Fibroblast of peridontal ligament (primary cell): ENCODE measurements around the gene HDAC2.
"Not testable (repeated sequence)": the region's sequence is repeated elsewhere in the genome, so short reads cannot be mapped to it uniquely, and the experiment has no call there.

ENCODE experiments used
- DNase-seq: peaks from one replicate; pipeline ENCODE4 v3.0.0-alpha.2; 2010; ENCODE audit errors: extremely low read depth

The HDAC2 gene

DNA sequence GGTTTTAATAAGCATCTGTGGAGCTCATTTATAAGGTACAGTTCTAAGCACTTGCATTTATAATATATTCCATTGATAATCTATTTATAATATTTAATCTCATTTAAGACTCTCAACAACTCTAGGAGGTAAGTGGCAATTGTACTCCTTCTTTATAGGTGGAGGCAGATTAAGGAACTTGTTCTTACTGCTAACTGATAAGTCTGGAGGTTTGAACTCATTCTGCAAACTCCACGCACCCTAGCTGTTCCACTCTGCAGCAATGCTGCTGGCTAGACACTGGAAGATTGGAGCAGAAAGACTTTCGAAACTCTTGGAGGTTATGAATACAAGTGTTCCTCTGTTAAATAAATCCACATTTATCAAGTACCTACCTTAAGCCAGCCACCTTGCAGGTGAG lies 793 bp upstream of the HDAC2 start:
- peak; percentile 27 for DNase-seq

DNA sequence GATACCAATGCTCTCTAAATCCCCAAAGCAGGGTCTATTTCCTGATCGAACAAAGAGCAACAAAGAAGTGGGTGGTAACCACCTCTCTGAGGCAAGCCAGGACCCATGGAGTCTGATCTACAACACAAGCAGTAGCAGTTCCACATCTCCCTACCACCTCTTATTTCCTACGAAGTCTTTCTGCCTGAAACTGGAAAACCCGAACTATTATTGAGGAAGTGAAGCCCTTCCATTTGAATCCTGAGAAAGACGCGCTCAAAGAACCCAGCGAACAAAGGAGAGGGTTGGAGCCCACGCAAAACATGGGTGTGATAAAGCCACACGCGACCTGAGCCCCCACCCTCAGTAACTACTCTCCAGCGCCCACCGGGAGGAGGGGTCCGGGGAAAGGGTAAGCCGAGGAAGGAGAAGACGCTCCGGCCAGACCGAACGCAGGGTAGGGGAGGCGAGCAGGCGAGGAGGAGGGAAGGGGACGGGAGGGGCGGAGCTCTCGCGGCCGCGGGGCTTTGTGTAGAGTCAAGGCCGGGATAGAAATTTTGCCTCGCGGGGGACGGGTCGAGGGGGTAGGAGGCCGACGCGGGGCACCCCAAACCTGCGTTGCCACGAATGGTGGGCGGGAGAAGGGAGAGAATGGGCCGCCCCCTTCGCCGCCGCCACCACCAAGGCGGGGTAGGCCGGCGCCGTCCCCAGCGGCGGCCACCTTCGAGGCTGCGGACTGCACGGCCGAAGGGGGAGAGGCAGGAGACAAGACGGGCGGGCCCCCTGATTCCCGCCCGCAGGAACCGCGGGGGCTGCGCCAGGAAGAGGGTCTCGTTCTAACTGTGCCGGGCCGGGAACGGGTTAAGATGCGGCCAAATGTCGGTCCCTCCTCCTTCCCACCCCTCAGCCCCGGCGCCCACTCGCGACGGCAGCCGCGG lies 802 bp downstream of the HDAC2 start:
- peak; percentile 41 for DNase-seq

DNA sequence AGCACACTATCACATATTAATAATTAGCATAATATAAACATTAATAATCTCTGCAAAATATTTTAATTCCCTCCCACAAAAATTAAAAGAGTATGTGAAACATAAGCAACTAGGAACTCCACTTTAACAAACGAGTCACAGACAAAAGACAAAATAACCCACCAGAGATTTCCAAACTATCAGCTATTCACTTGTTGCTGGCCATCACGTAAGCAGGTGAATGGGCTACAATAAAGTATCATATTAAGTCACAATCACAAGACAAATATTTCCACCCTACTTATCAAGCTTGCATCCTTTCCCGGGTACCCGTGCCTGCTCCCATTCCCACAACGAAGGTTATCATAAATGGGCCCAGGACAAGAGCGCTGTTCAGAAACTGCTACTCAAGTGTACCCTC lies 2.5 kb downstream of the HDAC2 start:
- DNase-seq: no peak

DNA sequence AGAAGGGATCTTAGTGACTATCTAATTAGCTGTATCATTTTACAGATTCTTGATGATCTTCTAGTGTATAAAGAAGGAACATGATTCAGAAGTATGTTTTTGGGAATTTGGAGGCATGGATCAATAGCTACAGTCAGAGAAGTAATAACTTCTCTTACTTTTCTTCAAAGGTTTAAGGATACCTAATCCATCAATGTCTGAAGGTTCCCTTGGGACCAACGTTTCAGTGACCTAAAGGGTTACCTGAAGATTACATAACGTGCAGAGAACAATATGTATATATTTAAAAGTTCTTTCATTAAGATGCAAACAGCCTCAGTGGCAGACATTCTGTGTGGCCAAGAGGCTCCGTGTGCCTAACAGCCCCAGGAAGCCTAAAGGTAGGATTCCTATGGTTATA lies 3.2 kb downstream of the HDAC2 start:
- no peak for DNase-seq

DNA sequence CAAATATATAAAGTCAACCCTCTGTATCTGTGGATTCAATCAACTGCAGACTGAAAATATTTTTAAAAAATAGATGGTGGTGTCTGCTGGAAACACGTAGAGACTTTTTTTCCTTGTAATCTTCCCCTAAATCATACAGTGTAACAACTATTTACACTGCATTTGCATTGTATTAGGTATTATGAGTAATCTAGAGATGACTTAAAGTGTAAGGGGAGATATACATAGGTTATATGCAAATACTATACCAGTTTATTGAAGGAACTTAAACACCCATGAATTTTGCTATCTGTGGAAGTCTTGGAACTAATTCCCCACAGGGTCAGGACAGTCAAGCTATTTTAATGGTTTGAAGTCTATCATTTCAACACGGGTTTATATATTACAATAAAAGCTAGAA lies 10.2 kb downstream of the HDAC2 start:
- DNase-seq: no peak

DNA sequence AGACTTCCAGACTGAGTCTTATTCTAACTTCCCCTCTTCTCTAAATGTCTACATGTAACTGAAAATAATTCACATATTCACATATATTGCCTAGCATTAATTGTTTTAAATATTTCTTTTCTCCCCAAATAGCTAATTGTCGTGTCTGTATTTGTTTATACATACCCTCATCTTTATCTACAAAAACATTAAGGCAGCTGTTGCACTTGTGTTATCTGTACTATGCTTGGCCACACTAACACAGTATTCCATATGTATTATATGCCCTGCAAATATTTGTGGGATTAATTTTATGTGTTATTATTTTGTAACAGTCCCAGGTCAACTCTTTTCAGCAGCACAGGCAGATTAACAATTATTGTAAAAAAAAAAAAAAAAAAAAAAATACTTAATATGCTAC lies 11.7 kb downstream of the HDAC2 start:
- DNase-seq: no peak

DNA sequence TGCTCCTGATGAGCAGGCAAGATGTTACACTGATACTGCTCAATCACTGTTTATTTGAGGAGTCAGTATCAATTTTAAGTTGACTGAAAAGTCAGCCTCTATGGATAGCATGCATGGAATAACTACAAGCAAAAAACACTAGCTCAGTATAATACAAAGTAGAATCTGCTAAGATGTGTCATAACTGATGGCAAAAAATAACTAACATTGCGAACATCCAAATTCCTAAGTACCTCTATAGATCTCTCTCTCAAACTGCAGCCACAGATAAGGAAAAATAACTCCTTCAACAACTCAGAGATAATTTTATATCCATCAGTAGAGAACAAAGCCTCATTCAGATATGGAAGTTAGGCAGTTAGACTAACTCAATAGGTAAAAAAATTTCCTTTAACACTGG lies 16.3 kb downstream of the HDAC2 start:
- no peak for DNase-seq

DNA sequence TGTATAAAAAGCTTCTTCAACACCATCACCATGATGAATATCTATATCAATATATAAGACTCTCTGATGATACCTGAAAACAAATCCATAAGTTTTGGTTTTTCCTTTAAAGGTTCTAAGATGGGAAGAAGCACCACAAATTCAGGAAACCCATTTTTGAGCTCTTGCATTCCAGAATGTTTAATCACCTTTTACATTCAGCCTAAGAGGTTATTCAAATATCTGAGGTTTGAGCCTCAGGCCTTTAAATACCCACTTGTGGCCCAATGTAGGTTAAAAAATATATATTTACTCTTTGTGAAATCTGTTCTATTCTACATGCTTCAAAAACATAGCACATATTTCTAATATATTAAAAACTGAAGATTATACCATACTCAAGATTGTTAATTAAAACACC lies 17.6 kb downstream of the HDAC2 start:
- DNase-seq: peak; percentile 38

DNA sequence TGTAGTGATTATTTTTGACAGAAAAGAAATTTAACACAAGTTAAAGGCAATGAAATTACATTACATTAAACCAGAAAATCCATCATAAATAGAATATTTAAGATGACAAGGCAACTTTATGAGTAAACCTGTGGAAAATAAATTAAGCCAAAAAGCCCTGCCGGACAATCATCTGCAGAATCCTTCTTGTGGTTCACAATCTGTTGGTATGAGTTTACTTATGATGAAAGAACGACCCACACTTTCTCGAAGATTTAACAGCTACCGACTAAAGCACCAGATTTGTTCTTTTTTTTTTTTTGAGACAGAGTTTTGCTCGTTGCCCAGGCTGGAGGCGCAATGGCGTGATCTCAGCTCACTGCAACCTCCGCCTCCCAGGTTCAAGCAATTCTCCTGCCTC lies 21.4 kb downstream of the HDAC2 start:
- no peak for DNase-seq

DNA sequence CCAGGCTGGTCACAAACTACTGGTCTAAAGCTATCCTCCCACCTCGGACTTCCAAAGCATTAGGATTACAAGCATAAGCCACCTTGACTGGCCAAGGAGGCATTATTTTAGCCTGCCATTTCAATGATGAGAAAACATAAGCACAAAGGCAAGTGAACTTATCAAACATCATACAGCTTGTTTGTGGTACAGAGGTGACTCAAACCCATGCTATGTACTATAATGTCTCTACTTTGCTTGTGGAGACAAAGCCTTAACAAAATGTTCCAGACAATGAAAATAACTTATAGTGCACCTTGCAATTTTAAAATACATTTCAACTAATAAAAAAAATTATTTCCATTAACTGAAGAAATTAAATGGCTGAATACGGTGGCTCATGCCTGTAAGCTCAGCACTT lies 26.2 kb downstream of the HDAC2 start:
- DNase-seq: no peak

DNA sequence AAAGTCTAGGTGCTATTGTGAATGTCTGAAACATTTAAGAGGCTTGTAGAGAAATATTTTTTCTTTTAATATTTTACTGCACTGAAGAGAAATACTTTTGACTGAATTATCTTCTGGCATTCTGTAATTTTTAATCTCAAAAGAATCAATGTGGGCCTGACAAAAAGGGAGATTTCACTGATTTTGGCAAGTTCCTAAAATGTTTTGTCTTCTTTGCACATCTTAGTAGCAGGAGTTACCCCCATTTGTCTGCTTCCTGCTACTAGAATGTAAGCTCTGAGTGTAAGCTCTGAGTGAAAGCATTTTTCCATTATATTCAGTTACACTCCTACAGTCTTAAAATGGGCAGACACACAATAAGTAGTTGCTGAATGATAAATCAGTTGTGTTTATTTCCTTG lies 31.1 kb downstream of the HDAC2 start:
- DNase-seq: no peak

DNA sequence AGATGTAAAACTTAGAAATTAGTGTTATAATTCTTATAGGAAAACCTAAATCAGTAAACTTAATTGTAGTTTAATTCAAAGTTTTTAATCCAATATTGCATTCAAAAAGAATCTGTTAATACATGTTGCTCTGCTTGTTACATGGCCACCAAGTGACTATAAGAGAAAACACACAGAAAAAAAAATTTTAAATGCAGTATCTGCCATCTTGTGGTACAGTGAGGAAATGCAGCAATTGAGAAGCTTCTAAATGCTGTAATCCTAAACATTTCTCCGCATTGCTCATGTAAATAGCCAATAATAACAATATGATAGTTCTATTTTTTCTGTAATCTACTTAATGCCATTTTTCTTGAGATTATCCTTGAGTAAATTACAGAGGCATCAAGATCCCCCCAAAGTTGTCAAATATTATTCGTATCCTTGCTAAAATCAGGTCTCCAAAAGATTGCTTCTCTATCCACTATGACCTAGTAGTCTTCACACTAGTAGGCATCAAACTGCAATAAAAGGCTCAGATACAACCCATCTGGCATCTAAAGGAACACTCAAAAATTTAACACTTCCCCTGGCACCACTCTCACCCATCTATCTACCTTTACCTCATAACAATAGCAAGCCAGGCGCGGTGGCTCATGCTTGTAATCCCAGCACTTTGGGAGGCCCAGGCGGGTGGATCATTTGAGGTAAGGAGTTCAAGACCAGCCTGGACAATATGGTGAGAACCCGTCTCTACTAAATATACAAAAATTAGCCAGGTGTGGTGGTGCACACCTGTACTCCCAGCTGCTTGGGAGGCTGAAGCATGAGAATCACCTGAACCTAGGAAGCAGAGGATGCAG lies 34.6 kb downstream of the HDAC2 start:
- DNase-seq: peak; percentile 88

DNA sequence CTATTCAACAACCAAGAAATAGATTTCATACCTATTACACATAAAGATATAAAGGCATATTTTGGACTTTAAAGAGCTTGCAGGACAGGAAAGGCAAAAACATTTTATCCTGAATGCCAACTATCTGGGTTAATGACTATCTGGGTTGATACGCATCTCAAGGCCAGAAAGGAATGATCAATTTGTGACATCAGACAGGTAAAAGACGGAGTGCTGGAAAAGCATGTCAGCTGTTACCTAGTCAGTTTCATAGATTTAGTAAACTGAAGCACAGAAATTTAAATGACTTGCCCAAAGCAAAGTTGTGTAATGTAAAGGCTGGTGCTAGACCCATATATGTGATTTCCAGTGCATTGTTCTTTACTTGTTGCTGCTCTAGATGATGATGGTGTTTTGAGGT lies 36.8 kb downstream of the HDAC2 start:
- DNase-seq: no peak

DNA sequence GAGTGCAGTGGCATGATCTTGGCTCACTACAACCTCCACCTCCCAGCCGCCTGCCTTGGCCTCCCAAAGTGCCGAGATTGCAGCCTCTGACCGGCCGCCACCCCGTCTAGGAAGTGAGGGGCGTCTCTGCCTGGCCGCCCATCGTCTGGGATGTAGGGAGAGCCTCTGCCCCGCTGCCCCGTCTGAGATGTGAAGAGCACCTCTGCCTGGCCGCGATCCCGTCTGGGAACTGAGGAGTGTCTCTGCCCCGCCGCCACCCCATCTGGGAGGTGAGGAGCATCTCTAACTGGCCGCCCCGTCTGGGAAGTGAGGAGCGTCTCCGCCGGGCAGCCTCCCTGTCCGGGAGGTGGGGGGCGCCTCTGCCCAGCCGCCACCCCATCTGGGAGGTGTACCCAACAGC lies 39.0 kb downstream of the HDAC2 start:
- not testable (repeated sequence) for DNase-seq

DNA sequence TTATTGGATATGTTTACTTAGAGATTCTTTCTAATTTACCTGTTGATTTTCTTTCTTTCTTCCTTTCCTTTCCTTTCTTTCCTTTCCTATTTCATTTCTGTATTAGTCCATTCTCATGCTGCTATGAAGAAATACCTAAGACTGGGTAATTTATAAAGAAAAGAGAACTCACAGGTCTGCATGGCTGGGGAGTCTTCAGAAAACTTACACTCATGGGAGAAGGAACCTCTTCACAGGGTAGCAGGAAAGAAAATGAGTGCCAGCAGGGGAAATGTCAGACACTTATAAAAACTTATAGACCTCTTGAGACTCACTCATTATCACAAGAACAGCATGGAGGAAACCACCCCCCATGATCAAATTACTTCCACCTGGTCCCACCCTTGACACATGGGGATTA lies 40.8 kb downstream of the HDAC2 start:
- no peak for DNase-seq

DNA sequence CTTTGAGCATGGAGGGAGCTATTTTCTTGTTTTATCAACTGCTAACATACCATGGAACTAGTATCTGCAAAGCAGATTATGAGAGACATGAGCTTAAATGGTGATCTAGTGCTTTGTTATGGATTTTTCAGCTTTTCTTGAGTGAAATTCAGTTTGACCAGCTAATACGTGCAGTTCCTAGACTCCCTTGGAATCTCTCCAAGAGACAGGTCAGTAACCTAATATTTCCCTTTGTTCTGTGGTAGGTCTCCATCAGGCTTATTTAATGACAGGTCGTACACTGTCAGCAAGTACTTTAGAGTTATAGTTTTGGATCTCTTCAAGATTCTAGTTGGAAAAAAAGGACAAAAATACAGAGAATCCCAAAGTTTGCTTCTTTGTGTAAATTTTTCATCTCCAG lies 43.9 kb downstream of the HDAC2 start:
- no peak for DNase-seq

DNA sequence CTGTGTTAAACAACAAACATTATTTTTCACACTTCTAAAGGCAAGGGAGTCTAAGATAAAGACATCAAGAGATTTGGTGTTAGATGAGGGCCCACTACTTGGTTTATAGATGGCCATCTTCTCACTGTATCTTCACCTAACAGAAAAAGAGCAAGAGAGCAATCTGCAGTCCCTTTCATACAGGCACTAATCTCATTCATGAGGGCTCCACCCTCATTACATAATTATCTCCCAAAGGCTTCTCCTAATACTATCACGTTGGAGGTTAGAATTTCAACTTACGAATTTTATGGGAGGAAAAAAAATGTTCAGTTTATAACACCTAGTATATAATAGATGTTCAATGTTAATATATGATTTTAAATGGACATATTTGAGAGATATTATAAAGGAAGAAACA lies 45.6 kb downstream of the HDAC2 start:
- DNase-seq: no peak

DNA sequence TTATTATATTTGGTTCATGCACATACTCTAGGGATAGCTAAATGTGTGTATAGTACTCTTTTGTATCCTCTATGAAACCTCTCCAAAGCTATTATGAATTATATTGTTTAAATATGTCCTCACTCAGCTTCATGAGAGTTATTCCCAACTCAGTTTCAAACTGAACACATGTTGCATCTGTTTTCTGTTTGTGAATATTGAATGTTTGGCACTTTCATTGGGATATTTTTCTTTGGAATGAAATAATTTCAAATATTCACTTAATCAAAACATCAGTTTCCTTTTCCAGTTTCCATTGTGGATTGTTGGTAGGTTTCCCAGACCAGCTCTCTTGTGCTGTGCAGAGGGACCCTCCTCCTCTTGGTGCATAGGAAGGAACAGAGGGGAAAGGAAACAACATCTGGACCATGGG lies 46.6 kb downstream of the HDAC2 start:
- DNase-seq: peak; percentile 86

DNA sequence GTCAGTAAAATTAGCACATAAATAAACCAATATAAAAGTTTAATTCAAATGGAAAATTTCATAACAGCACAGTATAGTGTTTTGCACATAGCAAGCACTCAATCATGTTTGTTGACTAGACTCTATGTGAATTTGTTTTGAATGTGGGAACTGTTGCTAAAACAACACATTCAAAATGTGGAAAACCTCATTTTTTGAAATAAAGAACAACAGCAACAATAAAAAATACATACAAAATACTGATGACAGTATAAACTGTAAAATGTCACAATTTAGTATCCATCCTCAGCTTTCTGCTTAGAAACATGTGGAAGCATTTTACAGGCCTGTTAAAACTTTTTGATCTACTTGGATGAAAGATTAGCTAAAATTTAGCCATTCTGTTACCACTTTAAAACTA lies 47.4 kb downstream of the HDAC2 start:
- no peak for DNase-seq

DNA sequence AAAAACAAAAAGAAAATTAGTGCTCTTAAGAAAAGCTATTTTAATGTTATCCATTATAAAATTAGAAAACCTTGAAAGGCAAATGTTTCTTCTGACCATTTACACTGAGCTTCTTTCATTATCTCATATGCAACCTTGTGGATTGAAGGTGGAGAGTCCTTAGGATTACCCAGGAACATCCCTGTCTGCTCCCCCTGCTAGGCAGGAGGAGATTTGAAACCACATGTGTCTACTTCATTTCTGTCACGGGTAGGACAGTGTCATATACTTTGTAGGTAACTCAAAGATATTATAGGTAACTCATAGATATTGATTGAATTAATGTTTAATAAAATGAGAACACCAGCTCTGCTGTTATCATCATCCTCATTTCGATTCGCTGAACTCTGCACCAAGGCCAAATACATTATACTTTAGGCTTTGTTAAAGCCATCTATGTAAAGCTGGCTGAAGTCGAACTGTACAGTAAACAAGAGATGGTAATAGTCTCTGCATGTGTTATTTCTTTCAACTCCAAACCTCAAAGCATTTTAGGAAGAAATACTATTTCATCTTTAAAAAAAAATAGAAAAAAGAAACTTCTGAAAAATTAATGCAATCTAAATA lies 49.5 kb downstream of the HDAC2 start:
- DNase-seq: no peak

DNA sequence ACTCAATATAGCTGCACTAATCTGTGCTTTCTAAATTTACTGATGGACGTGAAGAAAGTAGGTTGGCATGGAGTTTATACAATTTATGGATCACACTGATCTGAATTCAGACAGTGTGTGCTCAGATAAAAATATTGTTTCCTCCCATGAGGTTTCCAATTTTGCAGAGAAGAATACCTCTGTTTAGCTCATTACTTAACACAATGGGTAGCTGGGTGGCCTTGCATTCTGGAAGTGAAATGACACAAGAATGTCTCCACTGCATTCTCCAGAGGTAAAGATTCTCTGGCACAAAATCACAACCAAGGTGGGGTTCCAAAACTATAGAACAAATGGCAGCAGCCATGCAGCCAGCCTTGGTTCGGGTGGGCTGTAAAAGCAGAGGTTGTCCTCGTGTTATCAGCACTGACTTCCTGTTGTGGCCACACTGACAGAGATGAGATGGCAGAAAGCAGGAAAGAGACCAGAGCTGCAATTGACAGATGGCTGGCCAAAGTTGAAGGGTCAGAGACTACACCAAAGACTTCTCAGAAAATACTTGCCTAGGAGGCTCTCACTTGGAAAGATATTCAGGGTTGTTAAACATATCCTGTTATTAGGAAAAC lies 50.2 kb downstream of the HDAC2 start:
- DNase-seq: no peak

DNA sequence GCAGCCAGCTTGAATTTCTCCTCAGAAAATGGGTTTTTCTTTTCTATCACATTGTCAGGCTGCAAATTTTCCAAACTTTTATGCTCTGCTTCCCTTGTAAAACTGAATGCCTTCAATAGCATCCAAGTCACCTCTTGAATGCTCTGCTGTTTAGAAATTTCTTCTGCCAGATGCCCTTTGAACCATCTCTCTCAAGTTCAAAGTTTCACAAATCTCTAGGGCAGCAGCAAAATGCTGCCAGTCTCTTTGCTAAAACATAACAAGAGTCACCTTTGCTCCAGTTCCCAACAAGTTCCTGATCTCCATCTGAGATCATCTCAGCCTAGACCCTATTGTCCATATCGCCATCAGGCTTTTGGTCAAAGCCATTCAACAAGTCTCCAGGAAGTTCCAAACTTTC lies 60.7 kb downstream of the HDAC2 start:
- DNase-seq: not testable (repeated sequence)
